Femur (tissue), 1 donor: ENCODE results near the gene ESYT2.
A peak's percentile ranks its signal among the peaks of the same experiment; 100 is the strongest.

Experiments
- DNase-seq: peaks from one replicate; pipeline ENCODE4 v3.0.0-alpha.2; 2017

The ESYT2 gene

GRCh38 chr7:158802535-158803366 is 26.6 kb downstream of the ESYT2 start:
- DNase-seq, result no peak

GRCh38 chr7:158798741-158799140 is 30.6 kb downstream of the ESYT2 start:
- no peak for DNase-seq

- no peak for DNase-seq
These were observed 32.6 kb downstream of the ESYT2 start for GRCh38 chr7:158796667-158797066.

DNA sequence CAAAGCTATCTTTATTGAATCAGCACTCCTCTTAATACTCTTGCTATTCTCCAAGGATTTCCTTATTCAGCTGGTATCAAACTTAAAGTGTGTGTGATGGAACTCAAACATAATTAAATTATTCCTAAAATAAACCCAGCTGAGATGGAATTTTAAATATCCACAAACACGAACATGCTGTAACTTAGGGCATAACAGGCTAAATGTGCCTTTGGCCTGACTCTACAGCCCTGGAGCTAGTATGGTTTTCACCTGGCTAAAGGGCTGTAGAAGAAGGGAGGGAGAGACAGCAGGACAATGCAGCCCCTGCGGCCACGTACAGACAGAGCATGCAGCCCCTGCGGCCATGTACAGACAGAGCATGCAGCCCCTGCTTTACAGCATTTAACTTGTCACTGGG is 34.0 kb downstream of the ESYT2 start:
- DNase-seq, result no peak

GRCh38 chr7:158791107-158791506 is 38.2 kb downstream of the ESYT2 start:
- DNase-seq, result no peak

DNA sequence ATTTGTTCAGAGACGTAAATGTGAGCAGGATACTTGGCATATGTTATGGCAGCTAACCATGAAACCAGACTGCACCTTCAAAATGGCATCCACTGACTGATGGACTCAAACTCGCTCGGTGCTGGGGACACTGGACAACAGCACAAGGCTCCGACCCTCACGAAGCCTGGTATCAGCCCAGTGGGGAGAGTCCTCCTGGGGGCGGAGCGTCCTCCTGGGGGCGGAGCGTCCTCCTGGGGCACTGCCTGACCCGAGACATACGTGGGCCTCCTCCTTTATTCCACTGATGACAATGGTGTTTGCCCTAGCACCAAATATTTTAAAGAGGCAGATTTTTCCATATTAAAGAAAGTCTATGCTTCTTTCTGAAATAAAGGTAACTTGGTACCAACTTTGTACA is 39.5 kb downstream of the ESYT2 start:
- no peak for DNase-seq

- no peak for DNase-seq
These were observed 42.4 kb downstream of the ESYT2 start for GRCh38 chr7:158786898-158787297.

GRCh38 chr7:158784270-158784669 is 45.0 kb downstream of the ESYT2 start:
- DNase-seq, result peak; percentile 43

- DNase-seq, result no peak
These were observed 45.7 kb downstream of the ESYT2 start for GRCh38 chr7:158783595-158783994.

GRCh38 chr7:158782761-158783401 is 46.4 kb downstream of the ESYT2 start:
- peak; percentile 62 for DNase-seq

DNA sequence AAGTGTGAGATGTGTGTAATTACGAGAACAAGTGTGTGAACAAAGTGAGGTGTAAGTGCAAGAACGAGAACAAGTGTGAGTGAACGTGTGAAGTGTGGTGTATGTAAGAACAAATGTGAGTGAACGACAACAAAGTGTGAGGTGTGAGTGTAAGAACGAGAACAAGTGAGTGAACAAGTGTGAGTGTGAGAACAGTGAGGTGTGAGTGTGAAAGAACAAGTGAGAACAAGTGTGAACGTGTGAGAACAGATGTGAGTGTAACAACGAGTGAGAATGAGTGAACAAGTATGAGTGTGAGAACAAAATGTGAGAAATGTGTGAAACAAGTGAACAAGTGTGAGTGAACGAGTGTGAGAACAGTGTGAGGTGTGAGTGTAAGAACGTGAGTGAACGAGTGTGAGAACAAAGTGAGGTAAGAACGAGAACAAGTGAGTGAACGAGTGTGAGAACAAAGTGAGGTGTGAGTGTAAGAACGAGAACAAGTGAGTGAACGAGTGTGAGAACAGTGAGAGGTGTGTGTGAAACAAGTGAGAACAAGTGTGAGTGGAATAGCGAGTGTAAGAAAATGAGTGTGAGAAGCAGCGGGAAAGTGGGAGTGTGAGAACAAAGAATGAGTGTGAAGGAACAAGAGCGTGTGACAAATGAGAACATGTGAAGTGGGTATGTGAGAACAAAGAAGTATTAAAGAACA is 47.2 kb downstream of the ESYT2 start:
- DNase-seq, result no peak

GRCh38 chr7:158781217-158781973 is 47.9 kb downstream of the ESYT2 start:
- no peak for DNase-seq

GRCh38 chr7:158779061-158780000 is 50.0 kb downstream of the ESYT2 start:
- DNase-seq, result no peak

DNA sequence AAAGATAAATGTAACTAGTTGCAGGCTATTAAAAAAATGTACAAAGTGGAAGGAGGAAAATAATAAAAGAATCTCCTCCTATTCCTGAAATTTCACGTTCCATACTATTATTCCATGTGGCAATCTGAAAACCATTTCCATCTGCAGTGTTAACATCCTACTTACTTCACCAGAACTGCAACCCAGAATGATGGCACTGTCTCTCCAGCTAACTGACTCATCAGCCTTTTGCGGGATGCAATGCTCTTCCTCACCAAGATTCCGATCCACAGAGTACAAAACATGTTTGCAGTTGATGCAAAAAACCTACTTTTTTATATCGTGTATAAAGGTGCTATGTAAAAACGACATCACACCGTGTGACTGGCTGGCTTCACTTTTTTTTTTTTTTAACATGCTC is 50.8 kb downstream of the ESYT2 start:
- DNase-seq, result no peak

GRCh38 chr7:158777793-158778192 is 51.5 kb downstream of the ESYT2 start:
- DNase-seq, result no peak

DNA sequence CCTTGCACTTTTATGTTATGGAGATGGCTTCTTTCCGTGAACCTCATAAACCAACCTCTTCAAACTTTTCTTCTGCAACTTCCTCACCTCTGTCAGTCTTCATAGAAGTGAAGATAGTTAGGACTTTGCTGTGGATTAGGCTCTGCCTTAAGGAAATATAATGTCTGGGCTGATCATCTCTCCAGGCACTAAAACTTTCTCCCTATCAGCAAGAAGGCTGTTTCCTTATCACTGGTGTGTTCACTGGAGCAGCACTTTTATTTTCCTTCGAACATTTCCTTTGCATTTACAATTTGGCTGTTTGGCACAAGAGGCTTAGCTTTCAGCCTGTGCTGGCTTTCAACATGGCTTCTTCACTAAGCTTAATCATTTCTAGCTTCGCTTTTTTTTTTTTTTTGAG is 52.8 kb downstream of the ESYT2 start:
- DNase-seq, result no peak

DNA sequence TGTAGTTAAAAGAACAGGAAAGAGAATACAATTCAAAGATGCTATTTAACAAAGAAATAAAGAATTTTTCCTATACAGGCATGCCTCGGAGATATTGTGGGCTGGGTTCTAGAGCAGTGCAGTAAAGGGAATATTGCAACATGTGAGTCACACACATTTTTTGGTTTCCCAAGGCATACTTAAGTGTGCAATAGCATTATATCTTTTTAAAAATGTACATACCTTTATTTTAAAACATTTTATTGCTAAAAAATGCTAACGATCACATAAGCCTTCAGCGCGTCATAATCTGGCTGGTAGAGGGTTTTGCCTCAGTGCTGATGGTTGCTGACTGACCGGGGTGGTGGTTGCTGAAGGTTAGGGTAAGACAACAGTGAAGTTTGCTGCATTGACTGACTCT is 54.4 kb downstream of the ESYT2 start:
- DNase-seq, result no peak

DNA sequence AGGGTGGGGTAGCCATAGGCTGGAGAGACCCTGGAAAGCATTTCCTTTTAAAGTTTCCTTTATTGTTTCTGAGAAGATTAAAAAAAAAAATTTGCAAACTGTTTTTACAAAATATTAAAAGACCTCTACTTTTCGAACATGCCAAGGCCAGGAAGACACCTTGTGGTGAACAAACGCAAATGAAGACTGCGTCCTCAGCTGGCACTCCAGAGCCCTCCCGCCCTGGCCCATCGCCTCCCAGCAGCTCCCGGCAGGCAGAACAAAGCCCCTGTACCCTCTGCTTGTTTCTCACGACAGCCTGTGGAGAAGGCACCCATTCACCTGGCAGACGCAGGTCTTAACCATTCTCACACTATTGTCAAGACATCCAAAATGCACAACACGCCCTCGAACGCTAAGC is 56.4 kb downstream of the ESYT2 start:
- no peak for DNase-seq

- DNase-seq, result peak; percentile 48
These were observed 58.0 kb downstream of the ESYT2 start for GRCh38 chr7:158771213-158771834.

GRCh38 chr7:158767707-158768106 is 61.6 kb downstream of the ESYT2 start:
- no peak for DNase-seq

GRCh38 chr7:158766570-158767281 is 62.6 kb downstream of the ESYT2 start:
- DNase-seq, result no peak
